NB4 (cell line): ENCODE data around the gene GABRA6.

Experiments
- DNase-seq: peaks from one replicate; pipeline ENCODE4 v3.0.0; 2010; ENCODE audit warnings: low read depth
- H3K4me3 ChIP-seq: one replicate; pipeline ENCODE4 v1.5.1; 2011; ENCODE audit warnings: mild to moderate bottlenecking, low read depth, low read length, moderate library complexity
- MYC ChIP-seq: IDR thresholded peaks from 2 replicates; pipeline ENCODE4 v1.6.1; 2011; ENCODE audit warnings: low read depth, low read length
- POLR2A ChIP-seq: IDR thresholded peaks from 2 replicates; pipeline ENCODE4 v1.6.1; 2011; ENCODE audit warnings: mild to moderate bottlenecking; ENCODE audit not compliant: insufficient read length; ENCODE audit errors: extremely low read depth
- TF ChIP-seq, protein P1 (sequence below): IDR thresholded peaks from one replicate; pipeline ENCODE4 v1.5.1; 2012; ENCODE audit warnings: low read depth, low read length
- TF ChIP-seq, protein P2 (sequence below): IDR thresholded peaks from 2 replicates; pipeline ENCODE4 v1.6.1; 2011; ENCODE audit warnings: low read depth, low read length

Gene GABRA6

GRCh38 chr5:161751265-161751664, 65.7 kb downstream of the GABRA6 start:
- peak; percentile 4 for DNase-seq
- H3K4me3 ChIP-seq: no peak overlapping the region
- TF ChIP-seq, protein P1, sequence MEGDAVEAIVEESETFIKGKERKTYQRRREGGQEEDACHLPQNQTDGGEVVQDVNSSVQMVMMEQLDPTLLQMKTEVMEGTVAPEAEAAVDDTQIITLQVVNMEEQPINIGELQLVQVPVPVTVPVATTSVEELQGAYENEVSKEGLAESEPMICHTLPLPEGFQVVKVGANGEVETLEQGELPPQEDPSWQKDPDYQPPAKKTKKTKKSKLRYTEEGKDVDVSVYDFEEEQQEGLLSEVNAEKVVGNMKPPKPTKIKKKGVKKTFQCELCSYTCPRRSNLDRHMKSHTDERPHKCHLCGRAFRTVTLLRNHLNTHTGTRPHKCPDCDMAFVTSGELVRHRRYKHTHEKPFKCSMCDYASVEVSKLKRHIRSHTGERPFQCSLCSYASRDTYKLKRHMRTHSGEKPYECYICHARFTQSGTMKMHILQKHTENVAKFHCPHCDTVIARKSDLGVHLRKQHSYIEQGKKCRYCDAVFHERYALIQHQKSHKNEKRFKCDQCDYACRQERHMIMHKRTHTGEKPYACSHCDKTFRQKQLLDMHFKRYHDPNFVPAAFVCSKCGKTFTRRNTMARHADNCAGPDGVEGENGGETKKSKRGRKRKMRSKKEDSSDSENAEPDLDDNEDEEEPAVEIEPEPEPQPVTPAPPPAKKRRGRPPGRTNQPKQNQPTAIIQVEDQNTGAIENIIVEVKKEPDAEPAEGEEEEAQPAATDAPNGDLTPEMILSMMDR: no peak
- TF ChIP-seq, protein P2, sequence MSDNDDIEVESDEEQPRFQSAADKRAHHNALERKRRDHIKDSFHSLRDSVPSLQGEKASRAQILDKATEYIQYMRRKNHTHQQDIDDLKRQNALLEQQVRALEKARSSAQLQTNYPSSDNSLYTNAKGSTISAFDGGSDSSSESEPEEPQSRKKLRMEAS: no peak
- no peak for TF ChIP-seq POLR2A
- no peak for TF ChIP-seq MYC
